ENCODE data around the gene ACSS2. TPM values are rescaled to one million over a fixed set of nuclear protein-coding genes. Genes with fewer than 3 reads are reported as not detected.

Gene ACSS2
- polyA plus RNA-seq, 4 donors = 27.8 to 49.3 (median 36.2) TPM

GRCh38 chr20:34945315-34946077 lies 69.1 kb downstream of the ACSS2 start:
- DNase-seq (ENCODE audit: low read depth in 4 of 4, low spot score in 3 of 4) = no peak

- DNase-seq (ENCODE audit: low read depth in 4 of 4, low spot score in 3 of 4) = no peak
Observed at GRCh38 chr20:34946661-34947060, 70.2 kb downstream of the ACSS2 start.

GRCh38 chr20:34947336-34947735 lies 70.9 kb downstream of the ACSS2 start:
- DNase-seq (ENCODE audit: low read depth in 4 of 4, low spot score in 3 of 4) = no peak

GRCh38 chr20:34948030-34948429 lies 71.6 kb downstream of the ACSS2 start:
- no peak for DNase-seq (ENCODE audit: low read depth in 4 of 4, low spot score in 3 of 4)

- DNase-seq (ENCODE audit: low read depth in 4 of 4, low spot score in 3 of 4) = no peak
Observed at GRCh38 chr20:34949120-34949519, 72.7 kb downstream of the ACSS2 start.

GRCh38 chr20:34951252-34951651 lies 74.8 kb downstream of the ACSS2 start:
- DNase-seq (ENCODE audit: low read depth in 4 of 4, low spot score in 3 of 4) = no peak

- no peak for DNase-seq (ENCODE audit: low read depth in 4 of 4, low spot score in 3 of 4)
Observed at GRCh38 chr20:34951652-34952051, 75.2 kb downstream of the ACSS2 start.

- peak in 1 of 4 donors; percentile 48 for DNase-seq (ENCODE audit: low read depth in 4 of 4, low spot score in 3 of 4)
Observed at GRCh38 chr20:34952671-34953070, 76.3 kb downstream of the ACSS2 start.

GRCh38 chr20:34953960-34954359 lies 77.5 kb downstream of the ACSS2 start:
- no peak for DNase-seq (ENCODE audit: low read depth in 4 of 4, low spot score in 3 of 4)

- no peak for DNase-seq (ENCODE audit: low read depth in 4 of 4, low spot score in 3 of 4)
Observed at GRCh38 chr20:34954904-34955230, 78.5 kb downstream of the ACSS2 start.

- peak; percentile 89 to 94 (median 92) for DNase-seq (ENCODE audit: low read depth in 4 of 4, low spot score in 3 of 4)
Observed at GRCh38 chr20:34955231-34956040, 79.0 kb downstream of the ACSS2 start, which contains the start of the genes GSS and MYH7B. GSS (minus strand) TSS chr20:34955806; CDS start chr20:34951852, 3,954 bp downstream. MYH7B (plus strand) TSS chr20:34955868; CDS start chr20:34978006, 22,138 bp downstream.

- DNase-seq (ENCODE audit: low read depth in 4 of 4, low spot score in 3 of 4) = no peak
Observed at GRCh38 chr20:34956041-34956458, 79.6 kb downstream of the ACSS2 start.

GRCh38 chr20:34956751-34957472 lies 80.5 kb downstream of the ACSS2 start:
- no peak for DNase-seq (ENCODE audit: low read depth in 4 of 4, low spot score in 3 of 4)

- no peak for DNase-seq (ENCODE audit: low read depth in 4 of 4, low spot score in 3 of 4)
Observed at GRCh38 chr20:34964486-34964885, 88.1 kb downstream of the ACSS2 start.

- no peak for DNase-seq (ENCODE audit: low read depth in 4 of 4, low spot score in 3 of 4)
Observed at GRCh38 chr20:34965051-34965450, 88.6 kb downstream of the ACSS2 start.

GRCh38 chr20:34967421-34967820 lies 91.0 kb downstream of the ACSS2 start:
- no peak for DNase-seq (ENCODE audit: low read depth in 4 of 4, low spot score in 3 of 4)

- no peak for DNase-seq (ENCODE audit: low read depth in 4 of 4, low spot score in 3 of 4)
Observed at GRCh38 chr20:34968042-34968775, 91.8 kb downstream of the ACSS2 start.

GRCh38 chr20:34970193-34970840 lies 93.9 kb downstream of the ACSS2 start:
- no peak for DNase-seq (ENCODE audit: low read depth in 4 of 4, low spot score in 3 of 4)

GRCh38 chr20:34970846-34971560 lies 94.6 kb downstream of the ACSS2 start:
- no peak for DNase-seq (ENCODE audit: low read depth in 4 of 4, low spot score in 3 of 4)

Data from left renal pelvis (tissue), 4 donors.